ENCODE data around the gene PWP2.
"Not testable (repeated sequence)": the region's sequence is repeated elsewhere in the genome, so short reads cannot be mapped to it uniquely, and the experiment has no call there.

Gene PWP2

DNA sequence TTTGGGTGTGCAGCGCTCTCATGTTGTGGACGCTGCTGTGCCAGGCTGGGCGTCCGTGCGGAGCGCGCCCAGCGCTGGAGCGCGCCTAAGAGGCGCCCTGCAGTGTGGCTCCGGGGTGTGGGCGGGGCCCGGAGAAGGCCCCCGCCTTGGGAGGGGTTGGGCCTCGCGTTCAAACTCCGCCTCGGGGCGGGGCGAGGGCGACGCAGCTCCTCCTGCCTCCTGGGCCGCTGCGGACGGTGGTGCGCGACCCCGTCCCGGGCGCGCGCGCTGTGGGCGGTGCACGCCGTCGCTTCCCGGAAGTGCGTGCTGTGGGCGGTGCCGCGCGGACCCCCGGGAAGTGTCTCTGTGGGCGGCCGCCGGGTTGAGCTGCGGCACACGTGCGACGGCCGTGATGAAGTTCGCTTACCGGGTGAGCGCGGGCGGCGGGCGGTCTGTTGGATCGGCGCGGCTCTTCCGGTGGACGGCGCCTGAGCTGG is at the start of gene PWP2:
PWP2 (plus strand) TSS at position 374 of the 476 bp plus-strand sequence; CDS start at position 392, 18 bp downstream.
- not testable (repeated sequence) for H3K27ac ChIP-seq

DNA sequence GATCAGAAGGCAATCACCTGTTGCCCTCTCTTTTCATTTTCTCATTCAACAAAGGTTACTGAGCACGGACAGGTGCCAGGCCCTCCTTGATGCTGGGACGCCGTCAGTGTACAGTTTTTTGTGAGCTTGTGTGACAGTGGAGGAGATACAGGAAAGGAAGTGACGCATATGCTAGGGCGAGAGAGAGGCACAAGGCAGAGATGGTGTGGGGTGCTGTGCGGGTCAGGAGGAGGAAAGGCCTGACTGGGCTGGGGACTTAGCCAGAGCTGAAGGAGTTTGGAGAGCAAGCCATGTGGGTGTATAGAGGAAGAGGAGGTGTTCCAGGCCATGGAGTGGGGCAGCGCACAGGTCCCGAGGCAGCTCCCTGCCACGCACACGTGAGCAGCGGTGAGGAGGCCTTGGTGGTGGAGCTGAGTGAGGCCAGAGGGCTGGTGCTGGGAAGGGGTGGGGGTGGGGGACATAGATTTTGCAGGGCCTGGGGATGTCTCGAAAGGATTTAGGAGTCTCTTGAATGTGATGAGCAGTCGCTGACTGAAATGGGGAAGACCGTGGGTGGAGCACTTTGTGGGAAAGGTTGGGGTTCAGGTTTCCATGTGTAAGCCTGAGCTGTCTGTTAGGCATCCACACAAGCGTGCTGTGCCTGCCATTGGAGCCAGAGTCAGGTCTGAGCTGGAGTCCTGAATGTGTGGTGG is 49.1 kb upstream of the PWP2 start:
- H3K27ac ChIP-seq, result no peak overlapping the region
- no peak for TF ChIP-seq CTCF (conservative IDR thresholded peaks at IDR 0.05)
- TF ChIP-seq ZFX (IDR thresholded peaks at IDR 0.05), result no peak

- TF ChIP-seq ZFX (IDR thresholded peaks at IDR 0.05), result no peak
- TF ChIP-seq CTCF (conservative IDR thresholded peaks at IDR 0.05), result no peak
- H3K27ac ChIP-seq, result no peak overlapping the region
Observed at GRCh38 chr21:44058652-44058964, 48.6 kb upstream of the PWP2 start.

GRCh38 chr21:44058981-44059380 is 48.2 kb upstream of the PWP2 start:
- no peak overlapping the region for H3K27ac ChIP-seq
- TF ChIP-seq ZFX (IDR thresholded peaks at IDR 0.05) (no peak), CTCF (conservative IDR thresholded peaks at IDR 0.05) (no peak)

GRCh38 chr21:44059710-44060109 is 47.5 kb upstream of the PWP2 start:
- no peak overlapping the region for H3K27ac ChIP-seq
- TF ChIP-seq CTCF (conservative IDR thresholded peaks at IDR 0.05), result no peak
- no peak for TF ChIP-seq ZFX (IDR thresholded peaks at IDR 0.05)

DNA sequence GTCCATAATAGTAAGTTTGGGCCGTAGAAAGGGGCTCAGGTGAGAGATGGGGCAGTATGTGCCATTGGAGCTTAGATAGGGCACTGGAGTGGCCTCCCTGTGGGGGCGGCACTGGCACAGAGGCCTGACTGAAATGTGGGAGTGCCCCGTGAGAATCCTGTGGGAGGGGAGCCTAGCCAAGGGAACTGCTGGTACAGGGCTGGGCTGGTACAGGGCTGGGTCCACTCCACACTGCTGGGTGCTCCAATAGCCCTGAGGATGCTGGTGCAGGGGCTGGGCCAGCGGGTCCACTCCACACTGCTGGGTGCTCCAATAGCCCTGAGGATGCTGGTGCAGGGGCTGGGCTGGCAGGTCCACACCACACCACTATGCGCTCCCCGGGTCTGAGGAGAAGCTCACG is 44.8 kb upstream of the PWP2 start:
- no peak overlapping the region for H3K27ac ChIP-seq
- TF ChIP-seq CTCF (conservative IDR thresholded peaks at IDR 0.05) (no peak), ZFX (IDR thresholded peaks at IDR 0.05) (no peak)

- TF ChIP-seq ZFX (IDR thresholded peaks at IDR 0.05) (no peak), CTCF (conservative IDR thresholded peaks at IDR 0.05) (no peak)
- no peak overlapping the region for H3K27ac ChIP-seq
Observed at GRCh38 chr21:44063151-44063912, 43.9 kb upstream of the PWP2 start.

Data from C4-2B (cell line).